ENCODE measurements around the gene B3GNT7.
"Not testable (repeated sequence)": the region's sequence is repeated elsewhere in the genome, so short reads cannot be mapped to it uniquely, and the experiment has no call there.

Gene B3GNT7

GRCh38 chr2:231369580-231370428 is 25.7 kb upstream of the B3GNT7 start:
- DNase-seq, result no peak

- no peak for DNase-seq
Observed at GRCh38 chr2:231370429-231370748, 25.1 kb upstream of the B3GNT7 start.

- no peak for DNase-seq
Observed at GRCh38 chr2:231370749-231371429, 24.6 kb upstream of the B3GNT7 start.

- no peak for DNase-seq
Observed at GRCh38 chr2:231371430-231372054, 24.0 kb upstream of the B3GNT7 start.

GRCh38 chr2:231372326-231372725 is 23.2 kb upstream of the B3GNT7 start:
- DNase-seq, result no peak

- DNase-seq, result no peak
Observed at GRCh38 chr2:231373184-231373583, 22.3 kb upstream of the B3GNT7 start.

- DNase-seq, result no peak
Observed at GRCh38 chr2:231373786-231374349, 21.6 kb upstream of the B3GNT7 start.

- no peak for DNase-seq
Observed at GRCh38 chr2:231374771-231375170, 20.7 kb upstream of the B3GNT7 start.

GRCh38 chr2:231375994-231376615 is 19.4 kb upstream of the B3GNT7 start:
- DNase-seq, result not testable (repeated sequence)

GRCh38 chr2:231376857-231377256 is 18.7 kb upstream of the B3GNT7 start:
- no peak for DNase-seq

GRCh38 chr2:231378026-231378722 is 17.3 kb upstream of the B3GNT7 start:
- DNase-seq, result no peak

- no peak for DNase-seq
Observed at GRCh38 chr2:231379266-231380215, 16.0 kb upstream of the B3GNT7 start.

GRCh38 chr2:231380307-231380706 is 15.2 kb upstream of the B3GNT7 start:
- DNase-seq, result no peak

GRCh38 chr2:231380991-231381847 is 14.3 kb upstream of the B3GNT7 start:
- DNase-seq, result no peak

- DNase-seq, result no peak
Observed at GRCh38 chr2:231382116-231382515, 13.4 kb upstream of the B3GNT7 start.

GRCh38 chr2:231383416-231384108 is 11.9 kb upstream of the B3GNT7 start:
- no peak for DNase-seq

GRCh38 chr2:231384109-231384435 is 11.4 kb upstream of the B3GNT7 start:
- no peak for DNase-seq

- no peak for DNase-seq
Observed at GRCh38 chr2:231384970-231385369, 10.5 kb upstream of the B3GNT7 start.

GRCh38 chr2:231385429-231385828 is 10.1 kb upstream of the B3GNT7 start:
- DNase-seq, result no peak

- no peak for DNase-seq
Observed at GRCh38 chr2:231386446-231386845, 9.1 kb upstream of the B3GNT7 start.
